K562 (cell line): Measurements from ENCODE around the gene MCC. TPM values are rescaled to one million over a fixed set of nuclear protein-coding genes. Genes with fewer than 3 reads are reported as not detected.

Source experiments
- ATAC-seq: fragments of 200-7000 bp; cut with Tn5 transposase; 3 replicates; pipeline ENCODE4 v1.9.1; 2020; ENCODE audit warnings: moderate library complexity
- BruUV-seq: library from RNA; stranded (reverse); fragments of 400-500 nt; replicated peaks from 2 replicates; lab custom pipeline; 2021; lab: Mats Ljungman, UMichigan
- CTCF ChIA-PET: fragments of 300-600 bp; formaldehyde crosslinking; extraction: SDS; loops from one replicate; lab custom pipeline; 2021; ENCODE audit warnings: low intra/inter-chr PET ratio; lab: Yijun Ruan, JAX
- POLR2A ChIA-PET: fragments of 300-600, 350-650 bp; sonication (Branson Sonifier 250); formaldehyde crosslinking; extraction: SDS; loops from one replicate; lab custom pipeline; 2021; ENCODE audit warnings: antibody characterized with exemption, inconsistent platforms; lab: Yijun Ruan, JAX
- DNase-seq, 4 experiments: peaks; one replicate each; pipeline versions ENCODE4 v3.0.0 to v3.0.0-alpha.2; 2011 to 2018; ENCODE audit warnings: low spot score in 3 of 4, mixed read lengths in 3 of 4; ENCODE audit errors: extremely low read depth in 1 of 4
- FAIRE-seq: peaks from 2 replicates; lab custom pipeline; 2011; peaks lifted over from hg19 to GRCh38; lab: Jason Lieb, UNC
- H2AFZ ChIP-seq: 2 replicates; pipeline ENCODE4 v1.6.0; 2011; ENCODE audit warnings: low read depth, low read length, control low read depth, inconsistent platforms
- H3K27ac ChIP-seq: fragments of 200-600 bp; 3 replicates; pipeline ENCODE4 v1.8.0; 2011; ENCODE audit warnings: low read depth, mild to moderate bottlenecking, control low read depth, inconsistent platforms, low read length, moderate library complexity, mixed read lengths; ENCODE audit errors: extremely low read depth
- H3K27me3 ChIP-seq, 2 experiments: fragments of 300-600 bp in 1 of 2; 2 replicates in 1 of 2; 3 replicates in 1 of 2; pipeline versions ENCODE4 v1.6.0 to v1.8.0; 2011; ENCODE audit warnings: inconsistent platforms in 2 of 2, low read length in 2 of 2, mild to moderate bottlenecking in 1 of 2, mixed read lengths in 1 of 2, moderate library complexity in 1 of 2; ENCODE audit not compliant: control insufficient read depth in 2 of 2, insufficient read depth in 2 of 2
- H3K36me3 ChIP-seq: fragments of 300-600 bp; 3 replicates; pipeline ENCODE4 v1.8.0; 2011; ENCODE audit warnings: mild to moderate bottlenecking, low read length, inconsistent platforms; ENCODE audit not compliant: control insufficient read depth, insufficient read depth
- H3K4me1 ChIP-seq, 2 experiments: fragments of 200-600 bp in 1 of 2; replicated peaks in 1 of 2; 2 replicates in 1 of 2; 3 replicates in 1 of 2; pipeline versions ENCODE4 v1.5.1 to v1.8.0; 2011; ENCODE audit warnings: inconsistent platforms in 2 of 2, low read length in 2 of 2, mild to moderate bottlenecking in 1 of 2, mixed read lengths in 1 of 2, moderate library complexity in 1 of 2; ENCODE audit not compliant: control insufficient read depth in 2 of 2, insufficient read depth in 2 of 2
- H3K4me2 ChIP-seq: 2 replicates; pipeline ENCODE4 v1.6.1; 2011; ENCODE audit warnings: low read length, control low read depth, inconsistent platforms, mixed read lengths; ENCODE audit not compliant: insufficient read depth
- H3K4me3 ChIP-seq: fragments of 200-600 bp; sonication (generic), shearing (Covaris generic); 2 replicates; pipeline ENCODE4 v1.5.1; 2016; ENCODE audit warnings: control low read depth, inconsistent platforms
- H3K79me2 ChIP-seq: fragments of 200-600 bp; 3 replicates; pipeline ENCODE4 v1.8.0; 2011; ENCODE audit warnings: low read length, inconsistent platforms; ENCODE audit not compliant: control insufficient read depth, insufficient read depth
- H3K9ac ChIP-seq, 2 experiments: 2 replicates each; pipeline versions ENCODE4 v1.6.0 to v1.6.1; 2011; ENCODE audit warnings: low read depth in 2 of 2, low read length in 2 of 2, control low read depth in 1 of 2, inconsistent platforms in 1 of 2, mild to moderate bottlenecking in 1 of 2, mixed read lengths in 1 of 2; ENCODE audit not compliant: insufficient read depth in 1 of 2
- H3K9me1 ChIP-seq: one replicate; pipeline ENCODE4 v1.6.0; 2011; ENCODE audit warnings: inconsistent platforms, mild to moderate bottlenecking, low read length, moderate library complexity; ENCODE audit not compliant: control insufficient read depth, insufficient read depth
- H3K9me3 ChIP-seq: replicated peaks from 2 replicates; pipeline ENCODE4 v1.5.1; 2011; ENCODE audit warnings: low read depth, low read length, inconsistent platforms; ENCODE audit not compliant: control insufficient read depth, insufficient read depth
- H4K20me1 ChIP-seq: replicated peaks from 2 replicates; pipeline ENCODE4 v1.6.1; 2011; ENCODE audit warnings: low read length, inconsistent platforms, mixed read lengths; ENCODE audit not compliant: control insufficient read depth, insufficient read depth
- BCL6 ChIP-seq: fragments of 250-450 bp; sonication (Bioruptor Pico); IDR thresholded peaks from 2 replicates; pipeline ENCODE4 v1.4.0; 2020
- CBFB ChIP-seq: sonication (generic); formaldehyde crosslinking; IDR thresholded peaks from 2 replicates; pipeline ENCODE4 v1.4.0; 2020; ENCODE audit warnings: mild to moderate bottlenecking, missing genetic modification reagents
- CHD2 ChIP-seq: IDR thresholded peaks from 2 replicates; pipeline ENCODE4 v1.6.1; 2011; ENCODE audit warnings: low read depth, low read length
- FOXJ2 ChIP-seq: fragments of 200-800 bp; sonication (Bioruptor generic); IDR thresholded peaks from 2 replicates; pipeline ENCODE4 v1.6.1; 2016; ENCODE audit warnings: missing genetic modification characterization, missing compliant biosample characterization
- GABPB1 ChIP-seq: sonication (generic); formaldehyde crosslinking; IDR thresholded peaks from 2 replicates; pipeline ENCODE4 v1.8.0; 2022; ENCODE audit warnings: mild to moderate bottlenecking, missing genetic modification reagents
- GTF2A2 ChIP-seq: IDR thresholded peaks from 2 replicates; pipeline ENCODE4 v1.6.1; 2016; ENCODE audit warnings: mild to moderate bottlenecking, missing genetic modification characterization, missing compliant biosample characterization
- HMGXB4 ChIP-seq: sonication (generic); formaldehyde crosslinking; IDR thresholded peaks from 2 replicates; pipeline ENCODE4 v1.8.1; 2023; ENCODE audit warnings: mild to moderate bottlenecking, missing genetic modification reagents
- HNRNPH1 ChIP-seq: fragments of 200-400 bp; formaldehyde crosslinking; optimal IDR thresholded peaks from 2 replicates; pipeline ENCODE3; 2017; ENCODE audit warnings: low read depth, mild to moderate bottlenecking, low read length, moderate library complexity
- KLF6 ChIP-seq: fragments of 250-450 bp; sonication (Bioruptor Pico); IDR thresholded peaks from 2 replicates; pipeline ENCODE4 v1.4.0; 2020; ENCODE audit warnings: mild to moderate bottlenecking, moderate library complexity, borderline replicate concordance
- NFIX ChIP-seq: fragments of 250-450 bp; sonication (Bioruptor Pico); IDR thresholded peaks from 2 replicates; pipeline ENCODE4 v1.4.0; 2020; ENCODE audit warnings: low read depth, mild to moderate bottlenecking, moderate library complexity
- PHF8 ChIP-seq: fragments of 200-600 bp; sonication (generic); IDR thresholded peaks from 2 replicates; pipeline ENCODE4 v1.6.1; 2012; ENCODE audit warnings: mixed run types, mild to moderate bottlenecking, inconsistent platforms, low read length, moderate library complexity, borderline replicate concordance
- RCOR1 ChIP-seq, 2 experiments: IDR thresholded peaks; 2 replicates each; pipeline ENCODE4 v1.6.1; 2012; ENCODE audit warnings: low read depth in 2 of 2, low read length in 2 of 2, borderline replicate concordance in 1 of 2, improper control_type of control experiment in 1 of 2
- WHSC1 ChIP-seq: IDR thresholded peaks from one replicate; pipeline ENCODE4 v1.6.1; 2012; ENCODE audit warnings: low read length, control low read depth, inconsistent platforms
- ZNF316 ChIP-seq: fragments of 450-650 bp; IDR thresholded peaks from 2 replicates; pipeline ENCODE4 v1.6.1; 2016
- ZNF431 ChIP-seq: sonication (generic); formaldehyde crosslinking; IDR thresholded peaks from 2 replicates; pipeline ENCODE4 v1.8.0; 2022; ENCODE audit warnings: mild to moderate bottlenecking, missing genetic modification reagents
- WGBS: fragments of 100-300 bp; shearing (Covaris generic); methylation state at CpG from one replicate; pipeline ENCODE4 v1.1.6; 2016; ENCODE audit warnings: low coverage, mixed read lengths; ENCODE audit not compliant: insufficient coverage; ENCODE audit errors: missing lambda C conversion rate; 5-methylcytosine and 5-hydroxymethylcytosine counted together
- in situ Hi-C: fragments of 300-500 bp; cut with MboI; formaldehyde crosslinking; loops from 4 replicates; pipeline ENCODE4 v1.15.0; 2018; ENCODE audit warnings: inconsistent platforms, mixed read lengths
- intact Hi-C: fragments of 100-400 bp; cut with micrococcal nuclease; formaldehyde crosslinking; loops from 2 replicates; pipeline ENCODE4 v1.14.2; 2022
- polyA plus RNA-seq, 8 experiments: library from polyadenylated mRNA; depleted of rRNA in 4 of 8; stranded (reverse) in 5 of 8; unstranded in 3 of 8; fragments of >200 nt; fragmentation: Nextera tagmentation in 2 of 8; fragmentation: Illumina TruSeq in 1 of 8; extraction: Ambion mirVana in 2 of 8; extraction: Trizol in 1 of 8; gene quantifications; 2 replicates each; pipeline versions ENCODE4 v1.2.1 to v1.2.3, GENCODE V29; 2011 to 2014; ENCODE audit warnings: inconsistent platforms in 1 of 8, missing spikeins in 1 of 8
- total RNA-seq, 7 experiments: library from RNA; depleted of rRNA in 6 of 7; stranded (reverse); fragments of >200 nt in 6 of 7; fragmentation: Illumina TruSeq in 2 of 7; extraction: Trizol in 2 of 7; gene quantifications; 2 replicates each; pipeline versions ENCODE4 v1.2.1 to v1.2.3, GENCODE V29; 2011 to 2021; ENCODE audit warnings: low replicate concordance in 1 of 7
- TF ChIP-seq, protein P1 (sequence below): fragments of 450-650 bp; IDR thresholded peaks from 2 replicates; pipeline ENCODE4 v1.6.1; 2014; ENCODE audit warnings: low read depth, mild to moderate bottlenecking, moderate library complexity, borderline replicate concordance

MCC gene
- total and polyA plus RNA-seq, 9 of the 15 experiments (the other 6 are each of a cell fraction or from before 2014, with no cell fraction given): 0.04 to 0.24 (median 0.06) TPM; not detected in 1

GRCh38 chr5:113503146-113503545, 14.9 kb upstream of the MCC start:
- no peaks in the 10 kb centered on the region for H3K36me3 ChIP-seq
- H3K4me1 ChIP-seq: no peaks in the 10 kb centered on the region
- no peak overlapping the region for H2AFZ ChIP-seq
- TF ChIP-seq FOXJ2 (tag) (no peak), HNRNPH1 (no peak), WHSC1 (no peak)
- TF ChIP-seq, all 486 proteins: peak for 0
- FAIRE-seq (no peak), DNase-seq (no peak), ATAC-seq (no peak)
- 0% methylated on average over 1 of the region's 1 CpG for WGBS
- BruUV-seq: no TSS peak
- Histone ChIP-seq H4K20me1 (no peaks in the 10 kb centered on the region), H3K9me3 (no peaks in the 10 kb centered on the region), H3K4me3 (no peak overlapping the region), H3K4me2 (no peak overlapping the region), H3K27me3 (peaks cover 0 to 14% of the 10 kb centered on the region in 2 experiments; a peak in 3 of 5 replicates), H3K27ac (no peak overlapping the region), H3K79me2 (no peaks in the 10 kb centered on the region), H3K9me1 (no peaks in the 10 kb centered on the region), H3K9ac (no peak overlapping the region)
- in situ Hi-C loops: no loop called here
- CTCF ChIA-PET: no interaction called here
- intact Hi-C loops: no loop called here
- POLR2A ChIA-PET: no interaction called here

GRCh38 chr5:113502073-113502472, 13.8 kb upstream of the MCC start:
- H3K9me1 ChIP-seq: no peaks in the 10 kb centered on the region
- H3K9me3 ChIP-seq: no peaks in the 10 kb centered on the region
- no peak for DNase-seq
- H3K27ac ChIP-seq: no peak overlapping the region
- FAIRE-seq: no peak
- H3K79me2 ChIP-seq: no peaks in the 10 kb centered on the region
- no peak for ATAC-seq
- no peak overlapping the region for H3K9ac ChIP-seq
- peaks cover 0 to 14% of the 10 kb centered on the region in 2 experiments; a peak in 3 of 5 replicates for H3K27me3 ChIP-seq
- H4K20me1 ChIP-seq: no peaks in the 10 kb centered on the region
- intact Hi-C loops: no loop called here
- H3K4me2 ChIP-seq: no peak overlapping the region
- in situ Hi-C loops: no loop called here
- BruUV-seq: no TSS peak
- no peak overlapping the region for H3K4me3 ChIP-seq
- WGBS: 7% methylated on average over 3 of the region's 3 CpGs
- H2AFZ ChIP-seq: no peak overlapping the region
- H3K36me3 ChIP-seq: no peaks in the 10 kb centered on the region
- H3K4me1 ChIP-seq: no peaks in the 10 kb centered on the region
- ChIA-PET CTCF (no interaction called here), POLR2A (no interaction called here)
- TF ChIP-seq, protein P1, sequence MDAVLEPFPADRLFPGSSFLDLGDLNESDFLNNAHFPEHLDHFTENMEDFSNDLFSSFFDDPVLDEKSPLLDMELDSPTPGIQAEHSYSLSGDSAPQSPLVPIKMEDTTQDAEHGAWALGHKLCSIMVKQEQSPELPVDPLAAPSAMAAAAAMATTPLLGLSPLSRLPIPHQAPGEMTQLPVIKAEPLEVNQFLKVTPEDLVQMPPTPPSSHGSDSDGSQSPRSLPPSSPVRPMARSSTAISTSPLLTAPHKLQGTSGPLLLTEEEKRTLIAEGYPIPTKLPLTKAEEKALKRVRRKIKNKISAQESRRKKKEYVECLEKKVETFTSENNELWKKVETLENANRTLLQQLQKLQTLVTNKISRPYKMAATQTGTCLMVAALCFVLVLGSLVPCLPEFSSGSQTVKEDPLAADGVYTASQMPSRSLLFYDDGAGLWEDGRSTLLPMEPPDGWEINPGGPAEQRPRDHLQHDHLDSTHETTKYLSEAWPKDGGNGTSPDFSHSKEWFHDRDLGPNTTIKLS: no peak
- no peak for TF ChIP-seq KLF6 (CRISPR knock-in tag)
- TF ChIP-seq CHD2: no peak
- TF ChIP-seq ZNF316: no peak
- TF ChIP-seq BCL6 (CRISPR knock-in tag): no peak
- TF ChIP-seq NFIX (CRISPR knock-in tag): no peak
- no peak for TF ChIP-seq HMGXB4 (CRISPR knock-in tag)
- no peak for TF ChIP-seq GTF2A2 (tag)
- no peak for TF ChIP-seq PHF8
- no peak for TF ChIP-seq GABPB1 (CRISPR knock-in tag)
- no peak for TF ChIP-seq ZNF431 (CRISPR knock-in tag)
- no peak for TF ChIP-seq CBFB (CRISPR knock-in tag)
- no peak for TF ChIP-seq RCOR1 (IDR thresholded peaks at IDR 0.05; ENCODE audit: borderline replicate concordance in 1 of 2, low read depth in 2 of 2, low read length in 2 of 2)
